Thoracic aorta (tissue), 2 donors: ENCODE results near the gene FADD. TPM values are rescaled to one million over a fixed set of nuclear protein-coding genes. Genes with fewer than 3 reads are reported as not detected.

Experiments
- ATAC-seq: fragments of 150-250 bp; one replicate; pipeline ENCODE4 v1.8.0; 2017; ENCODE audit warnings: low read depth; ENCODE audit not compliant: insufficient number of reproducible peaks, low FRiP score
- DNase-seq: peaks from one replicate; pipeline ENCODE4 v3.0.0-alpha.2; 2020; ENCODE audit warnings: low spot score
- H3K27ac ChIP-seq, 2 donors: fragments of 200-600 bp; sonication (generic); 1 replicate in 1 of 2; 2 replicates in 1 of 2; pipeline ENCODE4 v1.5.1; 2016; ENCODE audit warnings: mild to moderate bottlenecking in 2 of 2, moderate library complexity in 2 of 2
- H3K27me3 ChIP-seq: fragments of 200-600 bp; sonication (generic); replicated peaks from 2 replicates; pipeline ENCODE4 v1.6.0; 2016; ENCODE audit warnings: mild to moderate bottlenecking; ENCODE audit not compliant: insufficient read depth
- H3K36me3 ChIP-seq: fragments of 200-600 bp; sonication (generic); one replicate; pipeline ENCODE4 v1.5.1; 2016
- H3K4me1 ChIP-seq, 2 donors: fragments of 200-600 bp; sonication (generic); 1 replicate in 1 of 2; 2 replicates in 1 of 2; pipeline versions ENCODE4 v1.5.1 to v1.6.0; 2016; ENCODE audit warnings: low read depth in 2 of 2, mild to moderate bottlenecking in 1 of 2; ENCODE audit not compliant: control insufficient read depth in 1 of 2
- H3K4me3 ChIP-seq: fragments of 200-600 bp; sonication (generic); 2 replicates; pipeline ENCODE4 v1.5.1; 2016; ENCODE audit warnings: mild to moderate bottlenecking
- H3K9me3 ChIP-seq: fragments of 200-600 bp; sonication (generic); 2 replicates; pipeline ENCODE4 v1.5.1; 2016
- total RNA-seq, 2 donors: library from RNA; depleted of rRNA; stranded (reverse); fragments of >200 nt; gene quantifications; one replicate each; pipeline versions ENCODE4 v1.1.0 to v1.2.3, GENCODE V29; 2016
- TF ChIP-seq, protein P1 (sequence below): fragments of 200-600 bp; sonication (generic); IDR thresholded peaks from one replicate; pipeline ENCODE4 v1.5.1; 2019; ENCODE audit warnings: antibody characterized with exemption

The FADD gene
- total RNA-seq, 2 donors from 2014 or later: 19.5 to 23.2 TPM

DNA sequence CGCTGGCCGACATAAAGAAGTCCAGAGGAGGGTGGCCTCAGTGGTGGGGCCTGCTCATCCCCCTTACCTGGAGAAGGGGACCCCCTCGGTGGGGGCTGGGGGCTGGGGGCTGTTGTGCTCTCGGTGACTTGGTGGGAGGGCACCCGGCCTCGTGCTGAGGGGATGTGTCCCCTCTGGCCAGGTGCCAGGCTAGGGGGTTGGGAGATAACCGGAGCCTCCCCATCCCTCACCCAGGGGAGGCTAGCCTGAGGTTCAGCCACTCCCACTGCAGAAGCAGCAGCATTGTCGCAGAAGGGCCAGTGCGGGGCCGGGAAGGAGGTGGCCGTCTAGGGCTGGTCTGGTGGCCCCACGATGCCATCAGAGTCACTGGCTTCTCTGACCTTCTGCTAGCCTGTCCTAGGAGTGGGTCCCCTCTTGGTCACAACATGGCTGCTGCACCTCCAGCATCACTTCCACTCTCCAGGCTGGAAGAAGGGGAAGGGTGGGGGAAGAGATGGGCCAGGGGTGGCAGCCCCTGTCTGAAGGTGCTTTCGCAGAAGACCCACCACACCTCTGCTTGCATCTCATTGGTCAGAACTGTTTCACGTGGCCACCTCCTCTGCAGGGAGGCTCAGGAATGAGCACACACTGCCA, 44.2 kb upstream of the FADD start:
- Histone ChIP-seq H3K9me3 (no peaks in the 10 kb centered on the region), H3K4me3 (no peak overlapping the region), H3K27ac (peak overlapping the region; percentile 21 to 46), H3K36me3 (peaks cover 44% of the 10 kb centered on the region), H3K4me1 (peaks cover 4 to 21% of the 10 kb centered on the region in 2 donors), H3K27me3 (no peaks in the 10 kb centered on the region)
- DNase-seq: no peak
- no peak for ATAC-seq
- TF ChIP-seq, protein P1, sequence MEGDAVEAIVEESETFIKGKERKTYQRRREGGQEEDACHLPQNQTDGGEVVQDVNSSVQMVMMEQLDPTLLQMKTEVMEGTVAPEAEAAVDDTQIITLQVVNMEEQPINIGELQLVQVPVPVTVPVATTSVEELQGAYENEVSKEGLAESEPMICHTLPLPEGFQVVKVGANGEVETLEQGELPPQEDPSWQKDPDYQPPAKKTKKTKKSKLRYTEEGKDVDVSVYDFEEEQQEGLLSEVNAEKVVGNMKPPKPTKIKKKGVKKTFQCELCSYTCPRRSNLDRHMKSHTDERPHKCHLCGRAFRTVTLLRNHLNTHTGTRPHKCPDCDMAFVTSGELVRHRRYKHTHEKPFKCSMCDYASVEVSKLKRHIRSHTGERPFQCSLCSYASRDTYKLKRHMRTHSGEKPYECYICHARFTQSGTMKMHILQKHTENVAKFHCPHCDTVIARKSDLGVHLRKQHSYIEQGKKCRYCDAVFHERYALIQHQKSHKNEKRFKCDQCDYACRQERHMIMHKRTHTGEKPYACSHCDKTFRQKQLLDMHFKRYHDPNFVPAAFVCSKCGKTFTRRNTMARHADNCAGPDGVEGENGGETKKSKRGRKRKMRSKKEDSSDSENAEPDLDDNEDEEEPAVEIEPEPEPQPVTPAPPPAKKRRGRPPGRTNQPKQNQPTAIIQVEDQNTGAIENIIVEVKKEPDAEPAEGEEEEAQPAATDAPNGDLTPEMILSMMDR: no peak

DNA sequence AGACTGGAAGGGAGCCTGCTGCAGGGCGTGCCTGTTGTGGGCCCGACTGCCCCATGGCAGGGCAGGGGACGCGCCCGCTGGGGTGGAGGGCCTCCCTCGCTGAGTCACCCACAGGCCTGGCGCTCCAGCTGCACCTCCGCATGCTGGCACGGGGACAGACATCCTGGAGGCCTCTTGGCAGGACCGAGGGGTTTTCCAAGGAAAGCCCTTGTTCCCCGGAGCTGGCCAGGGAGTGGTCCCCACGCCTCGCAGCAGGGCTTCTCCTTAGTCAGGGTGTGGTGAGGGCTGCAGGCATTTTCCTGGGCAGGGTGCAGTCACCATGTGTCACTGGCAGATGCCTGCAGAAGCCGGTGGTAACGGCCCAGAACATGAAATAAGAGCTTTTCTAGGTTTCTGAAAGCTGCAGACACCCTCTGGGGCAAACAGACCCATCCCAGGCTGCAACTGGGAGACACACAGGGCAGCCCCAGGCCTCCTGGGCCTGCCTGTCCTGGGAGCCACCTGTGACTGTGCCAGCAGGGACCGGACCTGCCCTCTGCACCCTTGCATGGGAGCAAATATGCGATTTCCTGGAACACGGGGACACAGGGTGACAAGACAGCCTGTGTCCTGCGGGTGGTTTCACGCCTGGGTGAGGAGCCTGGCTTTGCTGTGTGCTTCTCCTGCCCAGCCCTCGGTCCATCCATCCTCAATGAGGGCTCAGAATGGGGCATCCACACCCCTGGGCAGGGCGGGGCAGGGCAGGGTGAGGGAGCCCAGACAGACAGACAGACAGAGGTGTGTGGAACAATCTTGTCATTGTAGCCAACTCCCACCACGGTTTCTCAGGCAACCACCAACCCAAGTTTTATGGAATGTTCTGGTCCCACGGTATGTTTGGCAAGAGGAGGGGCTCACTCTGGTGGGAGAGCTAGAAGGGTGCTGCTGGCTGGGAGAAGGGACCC, 43.2 kb upstream of the FADD start:
- Histone ChIP-seq H3K36me3 (peaks cover 46% of the 10 kb centered on the region), H3K4me3 (no peak overlapping the region), H3K27me3 (no peaks in the 10 kb centered on the region), H3K9me3 (no peaks in the 10 kb centered on the region), H3K4me1 (peaks cover 4 to 21% of the 10 kb centered on the region in 2 donors), H3K27ac (peak overlapping the region in 1 of 2 donors; percentile 46)
- DNase-seq (peak; percentile 68), ATAC-seq (peak; percentile 40)
- TF ChIP-seq, protein P1: no peak

DNA sequence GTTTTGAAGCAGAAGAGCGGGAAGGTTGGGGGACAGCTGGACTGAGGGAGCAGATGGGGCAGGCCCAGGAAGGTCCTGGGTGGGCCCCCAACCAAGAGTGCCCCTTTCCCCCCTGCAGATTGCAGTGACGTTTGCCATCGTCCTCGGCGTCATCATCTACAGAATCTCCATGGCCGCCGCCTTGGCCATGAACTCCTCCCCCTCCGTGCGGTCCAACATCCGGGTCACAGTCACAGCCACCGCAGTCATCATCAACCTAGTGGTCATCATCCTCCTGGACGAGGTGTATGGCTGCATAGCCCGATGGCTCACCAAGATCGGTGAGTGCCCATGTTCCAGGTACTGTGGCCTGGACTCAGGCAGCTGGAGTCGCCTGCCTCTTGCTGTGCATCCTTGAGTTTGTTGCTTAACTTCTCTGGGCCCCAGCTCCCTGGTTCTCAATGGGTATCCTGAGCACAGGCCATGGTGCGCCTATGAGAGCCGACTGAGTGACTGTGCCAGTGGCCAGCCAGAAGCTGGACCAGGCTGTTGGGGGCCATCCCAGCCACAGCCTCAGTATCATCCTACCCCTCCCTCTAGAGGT, 42.0 kb upstream of the FADD start:
- H3K27ac ChIP-seq: no peak overlapping the region

DNA sequence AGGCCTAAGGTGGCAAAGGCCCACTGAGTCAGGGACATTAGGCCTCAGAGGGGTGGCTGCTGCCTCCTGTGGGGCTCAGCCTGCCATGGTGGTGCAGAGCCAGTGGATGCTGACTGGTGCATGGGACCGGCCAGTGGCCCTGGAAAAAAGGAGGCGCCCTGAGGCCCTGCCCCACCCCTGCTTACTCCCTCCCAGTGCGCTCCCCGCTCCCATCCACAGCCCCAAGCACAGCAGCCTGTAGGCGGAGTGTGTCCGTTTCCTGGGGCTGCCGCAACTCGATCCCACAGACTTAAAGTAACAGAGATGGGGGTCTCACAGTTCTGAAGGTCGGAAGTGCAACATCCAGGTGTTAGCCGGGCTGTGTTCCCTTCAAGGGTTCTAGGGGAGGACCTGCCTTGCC, 38.4 kb upstream of the FADD start:
- no peaks in the 10 kb centered on the region for H3K9me3 ChIP-seq
- peaks cover 67% of the 10 kb centered on the region for H3K36me3 ChIP-seq
- no peak overlapping the region for H3K4me3 ChIP-seq
- H3K27ac ChIP-seq: no peak overlapping the region
- ATAC-seq (no peak), DNase-seq (no peak)
- no peaks in the 10 kb centered on the region for H3K27me3 ChIP-seq
- TF ChIP-seq, protein P1: no peak
- H3K4me1 ChIP-seq: peaks cover 4 to 6% of the 10 kb centered on the region in 2 donors

More for the DNA sequence above, 42.0 kb upstream of the FADD start:
- Histone ChIP-seq H3K4me3 (no peak overlapping the region), H3K27me3 (no peaks in the 10 kb centered on the region), H3K4me1 (peaks cover 4 to 21% of the 10 kb centered on the region in 2 donors), H3K9me3 (no peaks in the 10 kb centered on the region), H3K36me3 (peaks cover 56% of the 10 kb centered on the region)
- TF ChIP-seq, protein P1: no peak
- ATAC-seq: no peak
- no peak for DNase-seq

DNA sequence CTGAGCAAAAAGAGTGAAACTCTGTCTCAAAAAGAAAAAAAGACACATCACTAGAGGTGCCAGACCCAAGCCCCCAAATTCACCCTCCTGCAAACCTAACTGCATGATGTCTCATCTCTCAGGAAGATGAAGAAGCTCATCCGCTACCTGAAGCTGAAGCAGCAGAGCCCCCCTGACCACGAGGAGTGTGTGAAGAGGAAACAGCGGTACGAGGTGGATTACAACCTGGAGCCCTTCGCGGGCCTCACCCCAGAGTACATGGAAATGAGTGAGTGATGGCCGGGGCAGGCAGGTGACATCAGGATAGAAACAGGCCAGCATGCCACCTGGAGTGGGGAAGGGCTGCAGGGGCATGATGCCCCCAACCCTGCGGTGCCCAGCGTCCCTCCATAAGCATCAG, 36.0 kb upstream of the FADD start:
- no peak overlapping the region for H3K4me3 ChIP-seq
- H3K27ac ChIP-seq: no peak overlapping the region
- H3K9me3 ChIP-seq: no peaks in the 10 kb centered on the region
- peaks cover 74% of the 10 kb centered on the region for H3K36me3 ChIP-seq
- ATAC-seq: no peak
- no peak for DNase-seq
- TF ChIP-seq, protein P1: no peak
- H3K27me3 ChIP-seq: no peaks in the 10 kb centered on the region
- no peaks in the 10 kb centered on the region for H3K4me1 ChIP-seq
